GM18867 (cell line): ENCODE results near the gene ULBP2.

ENCODE experiments used
- ATAC-seq: cut with Tn5 transposase; IDR thresholded peaks from one replicate; pipeline ENCODE4 v1.9.1; 2021; ENCODE audit warnings: mild to moderate bottlenecking, moderate library complexity; ENCODE audit not compliant: unreplicated experiment

The ULBP2 gene, protein sequence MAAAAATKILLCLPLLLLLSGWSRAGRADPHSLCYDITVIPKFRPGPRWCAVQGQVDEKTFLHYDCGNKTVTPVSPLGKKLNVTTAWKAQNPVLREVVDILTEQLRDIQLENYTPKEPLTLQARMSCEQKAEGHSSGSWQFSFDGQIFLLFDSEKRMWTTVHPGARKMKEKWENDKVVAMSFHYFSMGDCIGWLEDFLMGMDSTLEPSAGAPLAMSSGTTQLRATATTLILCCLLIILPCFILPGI

DNA sequence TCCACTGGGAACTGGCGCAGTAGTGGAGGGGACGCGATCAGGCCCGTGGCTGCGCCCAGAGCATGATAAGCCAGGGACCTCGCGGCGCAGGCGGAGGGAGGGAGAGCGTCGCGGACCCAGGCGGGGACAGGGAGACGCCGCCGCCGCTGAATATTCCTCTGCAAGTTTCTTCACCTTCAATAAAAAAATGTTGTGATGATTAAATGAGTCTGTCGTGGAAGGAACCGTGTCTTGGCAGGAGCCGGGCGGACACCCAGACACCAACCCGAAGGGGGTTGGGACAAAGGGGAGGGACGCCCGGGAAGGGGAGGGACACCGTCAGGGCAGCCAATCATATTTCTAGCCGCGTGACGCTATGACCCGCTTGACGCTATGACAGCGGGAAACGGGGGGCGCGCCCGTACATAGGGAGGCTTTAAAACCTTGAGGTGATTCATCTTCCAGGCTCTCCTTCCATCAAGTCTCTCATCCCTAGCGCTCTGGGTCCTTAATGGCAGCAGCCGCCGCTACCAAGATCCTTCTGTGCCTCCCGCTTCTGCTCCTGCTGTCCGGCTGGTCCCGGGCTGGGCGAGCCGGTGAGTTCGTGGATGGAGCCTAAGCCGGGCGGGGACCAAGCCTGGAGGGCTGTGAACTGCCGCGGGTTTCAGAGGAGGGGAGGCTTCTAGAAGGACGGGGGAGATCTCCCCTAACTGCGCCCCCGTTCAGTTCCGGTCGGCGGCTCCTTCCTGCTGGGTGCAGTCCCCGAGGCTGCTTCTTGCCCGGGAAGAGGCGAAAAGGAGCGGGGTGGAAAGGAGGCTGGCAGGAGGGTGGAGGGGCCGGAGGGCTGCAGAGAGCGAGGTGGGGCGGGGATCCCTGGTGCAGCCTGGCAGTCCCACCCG, at the start of gene ULBP2:
ULBP2 (plus strand) TSS at position 432 of the 878 bp plus-strand sequence; CDS start at position 491, 59 bp downstream.
- ATAC-seq = no peak

DNA sequence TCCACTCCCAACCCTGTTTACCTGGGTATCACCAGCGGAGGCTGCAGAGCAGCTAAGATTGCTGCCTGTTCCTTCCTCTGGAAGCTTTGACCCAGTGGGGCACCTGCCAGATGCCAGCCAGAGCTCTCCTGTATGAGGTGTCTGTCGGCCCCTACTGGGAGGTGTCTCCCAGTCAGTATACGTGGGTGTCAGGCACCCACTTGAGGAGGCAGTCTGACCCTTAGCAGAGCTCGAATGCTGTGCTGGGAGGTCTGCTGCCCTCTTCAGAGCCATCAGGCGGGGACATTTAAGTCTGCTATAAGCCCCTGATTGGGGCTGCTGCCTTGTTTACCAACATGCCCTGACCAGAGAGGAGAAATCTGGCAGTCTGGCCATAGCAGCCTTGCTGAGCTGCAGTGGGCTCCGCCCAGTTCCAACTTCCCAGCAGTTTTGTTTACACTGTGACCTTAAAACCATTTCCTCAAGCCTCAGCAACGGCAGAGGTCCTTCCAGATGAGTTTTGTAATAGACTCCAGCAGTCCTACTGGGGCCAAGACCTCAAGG, 46.7 kb upstream of the ULBP2 start:
- no peak for ATAC-seq

DNA sequence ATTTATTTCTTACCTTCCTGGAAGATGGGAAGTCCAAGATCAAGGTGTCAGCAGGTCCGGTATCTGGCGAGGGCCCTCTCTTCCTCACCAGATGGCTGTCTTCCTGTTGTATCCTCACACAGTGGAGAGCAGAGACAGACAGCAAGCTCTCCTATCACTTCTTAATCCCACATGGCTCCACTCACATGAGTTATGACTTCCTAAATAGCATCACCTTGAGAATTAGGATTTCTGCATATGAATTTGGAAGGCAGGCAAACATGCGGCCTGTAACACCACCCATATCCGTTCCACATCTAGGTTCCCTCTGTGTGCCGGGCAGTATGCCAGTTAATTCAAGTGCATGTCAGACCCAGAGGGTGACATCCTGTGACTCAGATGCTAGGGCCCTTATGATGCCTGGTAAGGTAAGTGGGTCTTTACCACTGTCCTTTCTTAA, 46.0 kb upstream of the ULBP2 start:
- ATAC-seq = no peak

DNA sequence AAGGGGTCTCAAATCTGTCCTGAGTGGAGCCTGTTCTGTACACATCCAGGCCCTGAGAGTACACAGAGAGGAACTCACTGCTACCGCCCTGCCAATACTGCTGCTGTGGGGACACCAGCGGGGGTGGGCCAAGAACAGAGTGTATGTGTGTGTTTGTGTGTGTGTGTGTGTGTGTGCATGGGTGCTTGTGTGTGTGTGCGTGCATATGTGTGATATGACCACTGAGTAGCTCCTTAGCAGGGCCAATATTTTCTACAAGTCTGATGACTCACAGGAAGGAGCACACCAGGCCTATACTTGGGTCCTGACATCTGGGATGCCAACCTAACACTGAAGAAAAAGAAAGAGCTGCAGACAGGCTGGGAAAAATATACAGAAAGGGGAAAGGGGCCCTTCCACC, 45.3 kb upstream of the ULBP2 start:
- no peak for ATAC-seq

- no peak for ATAC-seq
Measured at GRCh38 chr6:149897015-149897697, 44.7 kb upstream of the ULBP2 start.

GRCh38 chr6:149897855-149898744, 43.7 kb upstream of the ULBP2 start, which contains the start of gene RAET1E:
Gene RAET1E (minus strand): TSS chr6:149898113. CDS start chr6:149890901, 7,212 bp downstream.
- ATAC-seq = no peak

GRCh38 chr6:149898966-149899365, 42.8 kb upstream of the ULBP2 start:
- no peak for ATAC-seq

DNA sequence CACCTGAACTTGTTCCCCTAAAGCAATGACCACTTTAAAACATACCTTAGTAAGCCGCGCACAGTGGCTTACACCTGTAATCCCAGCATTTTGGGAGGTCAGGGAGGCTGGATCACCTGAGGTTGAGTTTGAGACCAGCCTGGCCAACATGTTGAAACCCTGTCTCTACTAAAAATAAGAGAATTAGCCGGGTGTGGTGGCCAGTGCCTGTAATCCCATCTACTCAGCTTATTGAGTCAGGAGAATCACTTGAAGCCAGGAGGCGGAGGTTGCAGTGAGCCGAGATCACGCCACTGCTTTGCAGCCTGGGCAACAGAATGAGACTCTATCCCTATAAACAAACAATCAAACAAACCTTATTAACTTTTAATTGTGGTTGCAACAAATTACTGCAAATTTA, 42.3 kb upstream of the ULBP2 start:
- ATAC-seq = no peak

- no peak for ATAC-seq
Measured at GRCh38 chr6:149899926-149900619, 41.7 kb upstream of the ULBP2 start.

DNA sequence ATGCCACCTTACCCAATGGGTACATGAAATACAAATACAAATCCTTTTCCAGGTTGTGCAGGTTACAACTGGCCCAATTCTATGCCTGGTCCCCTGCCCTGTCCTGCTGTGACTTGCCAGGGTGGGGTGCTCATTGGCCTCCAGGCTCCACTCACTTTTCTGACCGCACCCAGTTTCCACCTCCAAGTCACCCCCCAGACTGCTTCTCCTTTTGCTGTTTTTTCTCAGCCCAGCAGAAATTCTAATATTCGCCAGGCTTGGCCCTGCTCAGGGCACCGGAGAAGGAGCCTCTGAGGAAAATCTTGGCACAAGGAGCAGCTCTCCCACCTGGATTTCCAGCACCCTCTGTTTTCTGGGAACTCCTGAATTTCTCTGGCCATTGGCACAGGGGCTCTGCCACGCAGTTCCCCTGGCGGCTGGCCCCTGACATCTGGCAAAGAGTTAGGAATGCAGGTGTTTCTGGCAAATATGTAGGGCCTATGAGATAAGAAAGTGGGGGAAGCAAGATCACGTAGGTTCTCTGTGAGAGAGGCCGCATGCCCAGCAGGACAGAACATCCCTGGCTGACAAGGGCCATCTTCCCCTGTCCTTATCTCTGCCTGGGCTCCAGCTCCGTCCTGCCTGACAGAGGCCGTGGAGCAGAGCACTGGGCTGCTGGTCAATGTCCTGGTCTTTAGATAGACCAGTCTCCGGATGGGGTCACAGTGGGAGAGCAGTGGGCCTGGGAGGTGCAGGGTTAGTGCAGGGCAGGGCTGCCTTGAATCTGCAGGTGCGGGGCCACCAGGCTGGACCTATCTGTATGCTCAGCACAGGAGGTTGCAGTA, 41.0 kb upstream of the ULBP2 start:
- ATAC-seq = no peak

DNA sequence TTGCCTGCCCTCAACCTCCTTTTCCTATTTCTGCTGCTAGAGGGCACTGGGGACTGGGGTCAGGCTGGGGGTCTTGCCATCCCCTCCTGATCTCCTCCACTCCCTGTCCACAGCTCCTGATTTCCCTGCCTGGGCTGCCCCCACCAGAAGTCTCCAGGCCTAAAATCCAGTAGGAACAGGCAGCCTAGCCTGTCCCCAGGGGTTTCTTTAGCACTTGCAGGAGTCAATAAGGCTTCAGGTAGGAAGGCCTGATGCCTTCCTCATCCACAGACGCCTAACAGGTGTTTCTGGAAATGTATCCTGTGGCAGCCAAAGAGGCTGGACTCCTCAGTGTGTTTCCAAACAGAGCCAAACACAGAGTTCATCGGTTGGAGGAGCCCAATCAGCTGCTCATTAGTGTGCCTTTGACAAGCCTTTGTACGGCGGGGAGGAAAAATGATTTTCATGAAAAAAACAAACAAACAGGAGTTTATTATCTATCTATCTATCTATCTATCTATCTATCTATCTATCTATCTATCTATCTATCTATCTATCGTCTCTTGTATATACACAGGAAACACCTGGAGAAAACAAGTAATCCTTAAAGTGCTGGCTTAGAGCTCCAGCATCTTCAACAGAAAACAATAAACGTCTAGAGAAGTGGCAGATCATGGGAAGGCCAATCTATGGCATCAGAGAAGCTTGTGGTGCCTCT, 40.2 kb upstream of the ULBP2 start:
- ATAC-seq = no peak

DNA sequence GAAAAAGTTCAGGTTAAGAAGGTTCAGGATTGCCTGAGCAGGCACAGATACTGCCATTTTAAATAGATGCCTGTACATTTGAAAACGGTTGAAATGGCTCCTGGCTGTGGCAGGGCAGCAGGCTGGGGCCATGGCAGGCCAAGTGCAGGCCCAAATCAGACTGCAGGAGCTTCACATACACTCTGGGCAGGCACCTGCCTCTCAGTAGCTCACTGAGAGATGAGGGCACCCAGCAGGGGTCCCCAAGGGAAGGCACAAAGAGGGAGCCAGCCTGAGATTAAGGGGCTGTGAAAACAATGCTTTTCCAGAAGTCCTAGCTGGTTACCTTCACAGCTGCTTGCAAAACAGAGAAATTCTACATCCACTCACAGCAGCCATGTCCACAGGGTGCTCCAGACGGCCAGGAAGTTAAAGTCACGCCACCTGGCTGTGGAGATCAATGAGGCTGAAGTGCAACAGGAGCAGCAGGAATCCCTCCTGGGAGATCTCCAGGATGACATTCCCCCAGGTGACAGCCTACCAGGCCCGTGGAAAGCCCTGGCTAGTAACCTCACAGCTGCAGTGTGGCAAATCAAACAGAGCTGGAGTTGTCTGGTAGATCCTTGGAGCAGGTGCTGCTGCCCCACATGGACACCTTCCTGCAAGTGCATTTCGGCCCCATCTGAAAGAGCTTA, 37.7 kb upstream of the ULBP2 start:
- ATAC-seq = no peak

DNA sequence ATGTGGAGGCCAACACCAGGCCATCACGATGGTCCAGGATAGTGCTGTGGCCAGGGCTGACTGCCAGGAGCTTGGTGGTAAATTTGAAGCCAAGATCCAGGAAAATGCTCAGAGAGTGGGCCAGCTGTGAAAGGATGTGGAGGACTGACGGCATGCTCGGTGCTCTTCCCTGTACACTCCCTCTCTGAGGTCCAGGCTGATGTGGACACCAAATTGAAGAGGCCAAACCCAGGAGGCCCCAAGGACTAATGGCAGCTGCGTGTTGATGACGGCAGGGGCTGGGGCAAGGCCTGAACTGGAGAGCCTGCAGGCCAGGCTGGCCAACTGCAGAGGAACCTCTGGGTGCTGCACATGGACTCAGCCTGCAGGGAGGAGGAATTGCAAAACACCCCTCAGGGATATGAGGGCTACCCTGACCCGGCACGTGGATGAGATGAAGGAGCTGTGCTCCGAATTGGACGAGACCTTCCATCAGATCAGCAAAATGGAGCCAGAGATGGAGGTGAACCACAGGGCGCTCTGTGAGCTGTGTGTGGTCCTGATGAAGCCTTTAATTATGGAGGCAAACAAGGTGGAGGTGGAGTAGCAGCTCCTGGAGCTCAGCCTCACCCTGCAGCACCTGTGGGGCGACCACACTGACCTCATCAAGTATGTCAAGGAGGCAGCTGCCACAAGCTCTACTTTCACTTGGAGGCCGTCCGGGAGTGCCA, 37.0 kb upstream of the ULBP2 start:
- ATAC-seq = no peak

DNA sequence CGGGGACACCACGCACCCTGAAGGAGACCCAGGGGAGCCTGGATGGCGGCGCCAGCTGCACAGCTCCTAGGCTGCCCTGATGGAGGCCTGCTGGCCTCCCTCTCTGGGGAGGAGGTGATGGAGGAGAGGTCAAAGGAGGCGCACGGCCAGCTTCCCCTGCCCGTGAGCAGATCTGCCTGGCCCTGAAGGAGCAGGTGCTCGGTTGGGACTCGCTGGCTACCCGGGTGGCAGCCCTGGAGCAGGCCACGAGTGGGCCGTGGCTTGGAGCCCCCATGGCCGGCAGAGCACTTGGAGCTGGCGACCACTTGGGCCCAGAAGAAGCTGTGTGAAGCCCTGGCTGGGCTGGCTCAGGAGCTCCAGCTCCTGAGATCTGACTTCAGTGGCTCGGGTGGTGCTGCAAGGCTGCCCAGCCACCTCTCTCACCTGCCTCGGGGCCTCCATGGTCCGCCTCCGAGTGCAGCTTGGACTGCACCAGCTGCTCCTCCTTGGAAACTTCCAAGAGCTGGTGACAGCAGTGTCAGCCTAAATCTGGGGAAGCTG, 36.4 kb upstream of the ULBP2 start:
- no peak for ATAC-seq

DNA sequence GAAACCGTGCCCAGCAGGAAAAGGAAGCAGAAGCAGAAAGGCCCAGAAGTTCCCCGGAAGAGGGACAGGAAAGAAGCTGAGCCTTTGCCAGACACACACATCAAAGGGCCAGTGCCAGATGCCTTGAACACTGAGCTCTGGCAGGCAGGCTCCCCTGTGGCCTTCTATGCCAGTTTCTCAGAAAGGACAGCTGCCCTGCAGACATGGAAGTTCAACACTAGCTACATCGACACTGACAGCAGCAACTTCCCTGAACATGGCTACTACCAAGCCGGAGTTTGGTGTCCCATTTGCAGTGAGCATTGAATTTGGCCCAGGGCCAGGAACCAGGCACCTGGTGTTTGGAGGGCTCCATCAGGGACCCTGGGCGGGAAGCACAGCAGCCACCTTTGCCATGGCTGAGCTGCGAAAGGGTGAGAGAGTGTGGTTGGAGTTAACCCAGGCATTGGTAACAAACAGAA, 35.9 kb upstream of the ULBP2 start:
- ATAC-seq = no peak

DNA sequence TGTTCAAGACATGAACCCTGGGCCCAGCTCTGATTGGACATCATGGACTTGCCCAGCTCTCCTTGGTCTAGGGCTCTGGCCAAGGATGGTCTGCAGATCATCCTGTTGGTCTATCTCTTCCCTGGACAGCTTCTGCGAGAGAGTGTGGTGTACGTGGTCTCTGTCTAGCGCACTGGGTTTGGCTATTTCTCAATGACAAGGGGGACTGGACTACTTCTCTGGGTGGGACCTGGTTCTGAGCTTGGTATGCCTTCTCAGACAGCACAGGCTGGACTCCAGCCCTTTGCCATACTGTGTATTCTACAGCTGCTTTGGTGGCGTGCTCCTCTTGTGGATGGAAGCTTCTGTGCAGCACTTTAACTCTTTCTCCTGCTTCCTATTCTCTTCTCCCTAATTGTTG, 35.4 kb upstream of the ULBP2 start:
- no peak for ATAC-seq

- no peak for ATAC-seq
Measured at GRCh38 chr6:149907317-149907716, 34.5 kb upstream of the ULBP2 start.
